OCI-LY3 (cell line): ENCODE measurements around the gene C12orf42.
A peak's percentile ranks its signal among the peaks of the same experiment; 100 is the strongest.

ENCODE experiments used
- H2AFZ ChIP-seq: fragments of 200-600, 300-600 bp; shearing (Covaris generic); 2 replicates; pipeline ENCODE4 v1.6.0; 2014; ENCODE audit warnings: antibody characterized with exemption, low read depth, low read length
- H3K27ac ChIP-seq: fragments of 200-600, 300-600 bp; sonication (generic); 2 replicates; pipeline ENCODE4 v1.5.1; 2014; ENCODE audit warnings: mild to moderate bottlenecking, low read length, moderate library complexity, mixed read lengths
- H3K27me3 ChIP-seq: fragments of 200-600, 300-600 bp; sonication (generic); 2 replicates; pipeline ENCODE4 v1.6.1; 2014; ENCODE audit warnings: low read depth, low read length, mixed read lengths
- H3K36me3 ChIP-seq: fragments of 200-600, 300-600 bp; sonication (generic); replicated peaks from 2 replicates; pipeline ENCODE3; 2014; ENCODE audit warnings: low read depth, low read length, mixed read lengths
- H3K4me1 ChIP-seq: fragments of 300-600, 200-600 bp; sonication (generic); 2 replicates; pipeline ENCODE4 v1.6.1; 2014; ENCODE audit warnings: low read length, mixed read lengths
- H3K4me2 ChIP-seq: fragments of 200-600, 300-600 bp; sonication (generic); 2 replicates; pipeline ENCODE4 v1.6.1; 2014; ENCODE audit warnings: low read length, mixed read lengths
- H3K4me3 ChIP-seq: fragments of 300-600, 200-600 bp; sonication (generic); 2 replicates; pipeline ENCODE4 v1.5.1; 2014; ENCODE audit warnings: antibody characterized with exemption, mild to moderate bottlenecking, low read length, moderate library complexity
- H3K79me2 ChIP-seq: fragments of 300-600, 200-600 bp; shearing (Covaris generic); 2 replicates; pipeline ENCODE4 v1.6.1; 2014; ENCODE audit warnings: mild to moderate bottlenecking, low read length, mixed read lengths
- H3K9ac ChIP-seq: fragments of 300-600, 200-600 bp; shearing (Covaris generic); 2 replicates; pipeline ENCODE4 v1.6.0; 2014; ENCODE audit warnings: mild to moderate bottlenecking, low read length, moderate library complexity
- H3K9me3 ChIP-seq: fragments of 200-600, 300-600 bp; shearing (Covaris generic); 2 replicates; pipeline ENCODE4 v1.6.1; 2014; ENCODE audit warnings: low read length, mixed read lengths; ENCODE audit not compliant: insufficient read depth
- H4K20me1 ChIP-seq: fragments of 200-600, 300-600 bp; sonication (generic); 2 replicates; pipeline ENCODE4 v1.6.1; 2016; ENCODE audit warnings: low read length, mixed read lengths; ENCODE audit not compliant: insufficient read depth
- CTCF ChIP-seq: fragments of 200-600, 300-600 bp; sonication (generic); IDR thresholded peaks from 2 replicates; pipeline ENCODE4 v1.5.1; 2014; ENCODE audit warnings: antibody characterized with exemption, low read length, low read depth
- EZH2phosphoT487 ChIP-seq: fragments of 200-600 bp; shearing (Covaris generic); IDR thresholded peaks from 2 replicates; pipeline ENCODE4 v1.6.1; 2018; ENCODE audit warnings: antibody characterized with exemption, mixed run types, low read depth

Gene C12orf42

GRCh38 chr12:103350116-103350515 lies 145.7 kb downstream of the C12orf42 start:
- Histone ChIP-seq H3K9ac (no peak overlapping the region), H3K9me3 (0 out of 2 replicates have a peak, but pooled peaks cover 3% of the 10 kb centered on the region), H3K4me2 (no peak overlapping the region), H4K20me1 (no peaks in the 10 kb centered on the region), H3K4me3 (no peak overlapping the region), H3K4me1 (peaks cover 39% of the 10 kb centered on the region), H3K36me3 (peaks cover 31% of the 10 kb centered on the region), H2AFZ (no peak overlapping the region), H3K27me3 (no peaks in the 10 kb centered on the region), H3K79me2 (no peaks in the 10 kb centered on the region), H3K27ac (no peak overlapping the region)
- TF ChIP-seq EZH2phosphoT487 (no peak), CTCF (no peak)

- TF ChIP-seq EZH2phosphoT487 = no peak
- TF ChIP-seq CTCF = no peak
- 0 out of 2 replicates have a peak, but pooled peaks cover 3% of the 10 kb centered on the region for H3K9me3 ChIP-seq
- H3K4me3 ChIP-seq = no peak overlapping the region
- no peaks in the 10 kb centered on the region for H3K27me3 ChIP-seq
- peaks cover 31% of the 10 kb centered on the region for H3K36me3 ChIP-seq
- no peak overlapping the region for H3K9ac ChIP-seq
- H3K27ac ChIP-seq = peak overlapping the region; percentile 29; the same call in 1 of the 2 replicates
- no peaks in the 10 kb centered on the region for H4K20me1 ChIP-seq
- no peak overlapping the region for H2AFZ ChIP-seq
- peak overlapping the region; percentile 12; the same call in 1 of the 2 replicates for H3K4me2 ChIP-seq
- peaks cover 39% of the 10 kb centered on the region for H3K4me1 ChIP-seq
- no peaks in the 10 kb centered on the region for H3K79me2 ChIP-seq
Measured at GRCh38 chr12:103348935-103349334, 146.8 kb downstream of the C12orf42 start.

DNA sequence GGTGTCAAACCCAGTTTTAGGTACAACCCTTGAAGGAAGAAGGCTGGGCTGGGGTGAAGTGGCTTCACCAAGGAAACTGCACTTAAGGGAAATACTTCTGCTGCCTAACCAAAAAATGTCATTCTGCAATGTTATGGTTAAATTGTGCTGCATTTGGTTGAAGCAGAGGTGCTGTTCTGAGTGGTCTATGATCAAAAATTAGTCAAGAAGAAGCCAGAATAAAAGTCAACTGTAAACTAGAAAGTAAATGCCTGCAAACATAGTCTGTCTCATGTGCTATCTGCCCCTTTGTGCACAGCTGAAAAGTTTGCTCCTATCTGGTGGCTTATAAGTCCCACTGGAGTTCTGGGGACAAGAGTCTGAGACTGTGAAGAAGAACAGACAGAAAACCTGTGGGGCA lies 158.8 kb downstream of the C12orf42 start:
- peaks cover 3% of the 10 kb centered on the region; the same call in 1 of the 2 replicates for H3K9me3 ChIP-seq
- H3K36me3 ChIP-seq = peaks cover 7% of the 10 kb centered on the region
- no peaks in the 10 kb centered on the region for H3K27me3 ChIP-seq
- no peak overlapping the region for H3K4me2 ChIP-seq
- H4K20me1 ChIP-seq = no peaks in the 10 kb centered on the region
- H3K4me3 ChIP-seq = no peak overlapping the region
- no peaks in the 10 kb centered on the region for H3K79me2 ChIP-seq
- H3K4me1 ChIP-seq = peaks cover 10% of the 10 kb centered on the region; the same call in 1 of the 2 replicates
- no peak overlapping the region for H3K27ac ChIP-seq
- no peak overlapping the region for H3K9ac ChIP-seq
- H2AFZ ChIP-seq = no peak overlapping the region
- TF ChIP-seq CTCF = no peak
- TF ChIP-seq EZH2phosphoT487 = no peak

DNA sequence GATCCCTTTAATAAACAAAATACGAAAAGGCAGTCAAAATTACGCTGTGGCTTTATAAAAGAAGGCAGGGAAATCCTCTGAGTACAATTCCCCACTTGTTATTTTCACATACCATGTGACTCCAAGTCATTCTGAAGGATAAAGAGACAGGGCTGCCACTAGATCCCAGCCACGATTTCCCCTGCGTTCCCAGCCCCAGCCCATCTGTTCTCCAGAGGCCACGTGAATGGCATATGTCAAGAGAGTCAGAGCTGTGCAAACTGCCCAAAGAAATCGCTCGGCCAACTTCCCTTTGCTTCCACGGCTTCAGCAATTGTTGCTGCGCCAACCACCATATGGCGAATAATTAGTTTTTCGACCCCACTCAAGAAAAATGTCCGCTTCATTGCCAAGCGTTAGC lies 161.3 kb downstream of the C12orf42 start:
- Histone ChIP-seq H2AFZ (no peak overlapping the region), H3K79me2 (no peaks in the 10 kb centered on the region)
- TF ChIP-seq CTCF (no peak), EZH2phosphoT487 (no peak)

More for the DNA sequence above, 161.3 kb downstream of the C12orf42 start:
- no peaks in the 10 kb centered on the region for H4K20me1 ChIP-seq
- H3K4me3 ChIP-seq = no peak overlapping the region
- H3K36me3 ChIP-seq = no peaks in the 10 kb centered on the region
- no peak overlapping the region for H3K4me2 ChIP-seq
- H3K9me3 ChIP-seq = no peaks in the 10 kb centered on the region
- no peaks in the 10 kb centered on the region for H3K27me3 ChIP-seq
- H3K4me1 ChIP-seq = peaks cover 10% of the 10 kb centered on the region; the same call in 1 of the 2 replicates
- no peak overlapping the region for H3K9ac ChIP-seq
- H3K27ac ChIP-seq = no peak overlapping the region
